A673 (cell line): ENCODE results near the gene ZW10. TPM values are rescaled to one million over a fixed set of nuclear protein-coding genes. Genes with fewer than 3 reads are reported as not detected.

Experiments
- BruUV-seq: library from RNA; stranded (reverse); fragments of 400-500 nt; replicated peaks from 2 replicates; lab custom pipeline; 2021; lab: Mats Ljungman, UMichigan
- CTCF ChIA-PET: fragments of 300-600 bp; sonication (Branson Sonifier 250); formaldehyde crosslinking; loops from one replicate; lab custom pipeline; 2022; ENCODE audit warnings: antibody characterized with exemption; lab: Charles Lee
- POLR2A ChIA-PET: fragments of 300-600 bp; sonication (Branson Sonifier 250); formaldehyde crosslinking; loops from one replicate; lab custom pipeline; 2022; ENCODE audit warnings: antibody characterized with exemption; ENCODE audit not compliant: low non-redundant PET; lab: Charles Lee
- DNase-seq: peaks from one replicate; pipeline ENCODE4 v3.0.0-alpha.2; 2015; ENCODE audit warnings: low spot score
- H3K27ac ChIP-seq: fragments of 200-600 bp; sonication (generic); 2 replicates; pipeline ENCODE4 v1.5.1; 2016; ENCODE audit warnings: mixed run types, low read depth, mild to moderate bottlenecking, mixed read lengths, antibody characterized with exemption, low read length; ENCODE audit not compliant: poor library complexity, severe bottlenecking
- H3K27me3 ChIP-seq: fragments of 200-600 bp; sonication (generic); replicated peaks from 2 replicates; pipeline ENCODE4 v1.6.1; 2017; ENCODE audit warnings: mixed run types, low read depth, mild to moderate bottlenecking, mixed read lengths, antibody characterized with exemption, low read length; ENCODE audit not compliant: insufficient read depth, poor library complexity
- H3K36me3 ChIP-seq: fragments of 200-600 bp; sonication (generic); 2 replicates; pipeline ENCODE4 v1.6.1; 2016; ENCODE audit warnings: mixed run types, mild to moderate bottlenecking, mixed read lengths, antibody characterized with exemption, low read length; ENCODE audit not compliant: insufficient read depth, poor library complexity, severe bottlenecking
- H3K4me1 ChIP-seq: fragments of 200-600 bp; sonication (generic); 2 replicates; pipeline ENCODE4 v1.6.1; 2017; ENCODE audit warnings: mixed run types, mild to moderate bottlenecking, mixed read lengths, antibody characterized with exemption, low read length; ENCODE audit not compliant: insufficient read depth, poor library complexity, severe bottlenecking
- H3K4me3 ChIP-seq: fragments of 200-600 bp; sonication (generic); 2 replicates; pipeline ENCODE4 v1.5.1; 2016; ENCODE audit warnings: low read depth, mixed run types, mild to moderate bottlenecking, mixed read lengths, low read length; ENCODE audit not compliant: poor library complexity, severe bottlenecking
- H3K9me3 ChIP-seq: fragments of 200-600 bp; sonication (generic); 2 replicates; pipeline ENCODE4 v1.6.1; 2016; ENCODE audit warnings: mixed run types, low read depth, mild to moderate bottlenecking, mixed read lengths, antibody characterized with exemption, low read length; ENCODE audit not compliant: poor library complexity, severe bottlenecking
- CTCF ChIP-seq: fragments of 300-800, 200-600 bp; sonication (generic); conservative IDR thresholded peaks from 2 replicates; pipeline ENCODE4 v1.5.1; 2017; ENCODE audit warnings: low read depth, mild to moderate bottlenecking, antibody characterized with exemption, low read length, moderate library complexity, mixed read lengths
- EZH2 ChIP-seq: fragments of 200-600 bp; sonication (generic); IDR thresholded peaks from 2 replicates; pipeline ENCODE4 v1.6.1; 2017; ENCODE audit warnings: borderline replicate concordance, low read depth, mild to moderate bottlenecking, mixed read lengths, antibody characterized with exemption, low read length; ENCODE audit not compliant: poor library complexity, severe bottlenecking
- intact Hi-C: fragments of 100-400 bp; cut with micrococcal nuclease; formaldehyde crosslinking; loops from one replicate; pipeline ENCODE4 v1.10.0; 2022; ENCODE audit not compliant: unreplicated experiment
- total RNA-seq: library from RNA; stranded (reverse); gene quantifications from 2 replicates; pipeline ENCODE4 v1.2.3, GENCODE V29; 2021

ZW10 gene
- total RNA-seq, 1 experiment from 2014 or later = 31.4 TPM

DNA sequence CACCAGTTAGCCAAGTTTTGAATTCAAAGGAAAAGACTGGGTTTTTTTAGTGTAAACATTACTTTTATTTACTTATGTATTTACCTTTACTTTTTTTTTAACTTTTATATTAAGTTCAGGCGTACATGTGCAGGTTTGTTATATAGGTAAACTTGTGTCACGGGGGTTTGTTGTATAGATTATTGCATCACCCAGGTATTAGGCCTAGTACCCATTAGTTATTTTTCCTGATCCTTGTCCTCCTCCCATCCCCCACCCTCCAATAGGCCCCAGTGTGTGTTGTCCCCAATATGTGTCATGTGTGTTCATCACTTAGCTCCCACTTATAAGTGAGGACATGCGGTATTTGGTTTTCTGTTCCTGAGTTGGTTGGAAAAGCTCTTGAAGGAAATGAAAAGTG, 20.6 kb downstream of the ZW10 start:
- ChIA-PET POLR2A (no interaction called here), CTCF (no interaction called here)
- Histone ChIP-seq H3K27ac (no peak overlapping the region), H3K36me3 (peaks cover 34% of the 10 kb centered on the region), H3K4me3 (no peak overlapping the region), H3K4me1 (no peaks in the 10 kb centered on the region), H3K27me3 (no peaks in the 10 kb centered on the region), H3K9me3 (no peaks in the 10 kb centered on the region)
- no TSS peak for BruUV-seq
- TF ChIP-seq EZH2 = no peak
- no peak for TF ChIP-seq CTCF
- DNase-seq = no peak
- intact Hi-C loops = no loop called here

DNA sequence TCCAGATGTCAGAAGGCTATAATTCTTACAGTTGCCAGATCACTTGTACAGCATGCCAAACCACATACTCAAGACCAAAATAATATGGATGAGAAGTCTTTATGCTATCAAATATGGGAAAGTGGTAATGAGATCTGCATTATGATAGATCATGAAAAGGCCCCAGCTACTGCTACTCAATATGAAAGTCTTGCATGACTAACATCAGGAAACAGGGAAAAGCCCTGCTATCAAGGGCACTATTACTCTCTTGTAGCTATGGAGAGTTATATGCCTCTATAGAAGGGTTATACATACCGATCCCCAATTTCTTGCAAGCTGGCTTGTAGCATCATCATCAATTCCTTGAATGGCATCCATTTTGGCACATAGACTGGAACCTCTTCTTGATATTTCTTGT, 37.2 kb downstream of the ZW10 start:
- no TSS peak for BruUV-seq
- Histone ChIP-seq H3K9me3 (no peaks in the 10 kb centered on the region), H3K27me3 (no peaks in the 10 kb centered on the region), H3K4me3 (no peak overlapping the region), H3K4me1 (no peaks in the 10 kb centered on the region), H3K36me3 (peaks cover 44% of the 10 kb centered on the region), H3K27ac (no peak overlapping the region)
- intact Hi-C loops = loop anchor here (10.0 kb wide), 1 partner anchor 182 kb away; no protein-coding TSS in a partner anchor
- CTCF ChIA-PET = no interaction called here
- no peak for DNase-seq
- TF ChIP-seq EZH2 (no peak), CTCF (no peak)
- POLR2A ChIA-PET = no interaction called here

DNA sequence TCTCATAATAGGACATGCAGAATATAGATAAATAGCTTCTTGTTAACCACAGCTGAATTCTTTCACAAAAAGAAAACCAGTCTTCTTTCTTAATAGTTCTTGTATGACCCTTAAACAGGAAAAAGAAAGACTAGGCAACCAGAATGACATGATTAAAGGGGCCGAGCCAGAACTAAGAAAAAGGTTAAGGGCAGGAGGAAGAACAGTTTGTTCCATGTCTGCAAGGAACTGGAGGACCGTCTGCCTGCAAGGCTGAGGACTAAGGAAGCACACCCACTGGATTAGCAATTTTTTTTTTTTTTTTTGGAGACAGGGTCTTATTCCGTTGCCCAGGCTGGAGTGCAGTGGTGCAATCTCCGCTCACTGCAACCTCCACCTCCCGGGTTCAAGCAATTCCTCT, 41.4 kb downstream of the ZW10 start:
- BruUV-seq = no TSS peak
- peaks cover 18% of the 10 kb centered on the region for H3K36me3 ChIP-seq
- CTCF ChIA-PET = no interaction called here

More for the DNA sequence above, 41.4 kb downstream of the ZW10 start:
- TF ChIP-seq CTCF (no peak), EZH2 (no peak)
- Histone ChIP-seq H3K27me3 (no peaks in the 10 kb centered on the region), H3K4me1 (no peaks in the 10 kb centered on the region), H3K4me3 (no peak overlapping the region), H3K27ac (no peak overlapping the region), H3K9me3 (no peaks in the 10 kb centered on the region)
- POLR2A ChIA-PET = no interaction called here
- DNase-seq = no peak
- intact Hi-C loops = loop anchor here (10.0 kb wide), 1 partner anchor 177 kb away; no protein-coding TSS in a partner anchor
